Measurements from ENCODE around the gene TRIM66.

Gene TRIM66

DNA sequence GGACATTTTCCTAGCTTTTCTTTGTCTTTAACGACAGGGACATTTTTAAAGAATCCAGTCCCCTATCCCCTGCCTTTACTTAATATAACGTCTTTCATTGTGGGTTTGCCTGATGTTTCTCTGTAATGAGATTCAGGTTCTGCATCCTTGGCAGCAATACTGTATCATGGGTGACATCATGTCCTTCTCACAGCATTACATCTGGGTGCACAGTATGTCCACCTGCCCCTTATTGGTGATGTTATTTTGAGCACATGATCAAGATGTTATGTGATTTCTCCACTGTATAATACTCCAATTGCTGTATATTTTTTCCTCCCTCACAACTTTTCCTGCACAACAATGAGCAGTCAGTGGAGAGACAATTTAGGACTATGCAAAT, 78.8 kb downstream of the TRIM66 start:
- H3K4me1 ChIP-seq (ENCODE audit: insufficient read depth, low read length) = no peaks in the 10 kb centered on the region
- DNase-seq (no peak), ATAC-seq (ENCODE audit: insufficient read depth, low read depth) (no peak)
- H2AFZ ChIP-seq (ENCODE audit: low read depth, low read length) = no peak overlapping the region
- no peak overlapping the region for H3K4me2 ChIP-seq (ENCODE audit: insufficient read depth, low read length)
- no peaks in the 10 kb centered on the region for H4K20me1 ChIP-seq (ENCODE audit: insufficient read depth, low read length)
- TF ChIP-seq EZH2 (IDR thresholded peaks at IDR 0.05; ENCODE audit: borderline replicate concordance, low read depth, low read length, severe bottlenecking) = no peak
- TF ChIP-seq, protein P1, sequence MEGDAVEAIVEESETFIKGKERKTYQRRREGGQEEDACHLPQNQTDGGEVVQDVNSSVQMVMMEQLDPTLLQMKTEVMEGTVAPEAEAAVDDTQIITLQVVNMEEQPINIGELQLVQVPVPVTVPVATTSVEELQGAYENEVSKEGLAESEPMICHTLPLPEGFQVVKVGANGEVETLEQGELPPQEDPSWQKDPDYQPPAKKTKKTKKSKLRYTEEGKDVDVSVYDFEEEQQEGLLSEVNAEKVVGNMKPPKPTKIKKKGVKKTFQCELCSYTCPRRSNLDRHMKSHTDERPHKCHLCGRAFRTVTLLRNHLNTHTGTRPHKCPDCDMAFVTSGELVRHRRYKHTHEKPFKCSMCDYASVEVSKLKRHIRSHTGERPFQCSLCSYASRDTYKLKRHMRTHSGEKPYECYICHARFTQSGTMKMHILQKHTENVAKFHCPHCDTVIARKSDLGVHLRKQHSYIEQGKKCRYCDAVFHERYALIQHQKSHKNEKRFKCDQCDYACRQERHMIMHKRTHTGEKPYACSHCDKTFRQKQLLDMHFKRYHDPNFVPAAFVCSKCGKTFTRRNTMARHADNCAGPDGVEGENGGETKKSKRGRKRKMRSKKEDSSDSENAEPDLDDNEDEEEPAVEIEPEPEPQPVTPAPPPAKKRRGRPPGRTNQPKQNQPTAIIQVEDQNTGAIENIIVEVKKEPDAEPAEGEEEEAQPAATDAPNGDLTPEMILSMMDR (IDR thresholded peaks at IDR 0.05; ENCODE audit: borderline replicate concordance, extremely low read depth, low read length, poor library complexity, severe bottlenecking) = no peak
- H3K9me3 ChIP-seq (ENCODE audit: insufficient read depth, low read length, severe bottlenecking) = no peaks in the 10 kb centered on the region
- no peak overlapping the region for H3K27ac ChIP-seq (ENCODE audit: low read length)
- peaks cover 25% of the 10 kb centered on the region for H3K27me3 ChIP-seq (ENCODE audit: insufficient read depth, low read length, poor library complexity)
- no peaks in the 10 kb centered on the region for H3K36me3 ChIP-seq (ENCODE audit: insufficient read depth, low read length)
- no peak overlapping the region for H3K4me3 ChIP-seq (ENCODE audit: low read depth in 1 of 2, low read length in 2 of 2)
- no peak overlapping the region for H3K9ac ChIP-seq (ENCODE audit: low read depth, low read length)
- H3K79me2 ChIP-seq (ENCODE audit: insufficient read depth, low read length) = no peaks in the 10 kb centered on the region

DNA sequence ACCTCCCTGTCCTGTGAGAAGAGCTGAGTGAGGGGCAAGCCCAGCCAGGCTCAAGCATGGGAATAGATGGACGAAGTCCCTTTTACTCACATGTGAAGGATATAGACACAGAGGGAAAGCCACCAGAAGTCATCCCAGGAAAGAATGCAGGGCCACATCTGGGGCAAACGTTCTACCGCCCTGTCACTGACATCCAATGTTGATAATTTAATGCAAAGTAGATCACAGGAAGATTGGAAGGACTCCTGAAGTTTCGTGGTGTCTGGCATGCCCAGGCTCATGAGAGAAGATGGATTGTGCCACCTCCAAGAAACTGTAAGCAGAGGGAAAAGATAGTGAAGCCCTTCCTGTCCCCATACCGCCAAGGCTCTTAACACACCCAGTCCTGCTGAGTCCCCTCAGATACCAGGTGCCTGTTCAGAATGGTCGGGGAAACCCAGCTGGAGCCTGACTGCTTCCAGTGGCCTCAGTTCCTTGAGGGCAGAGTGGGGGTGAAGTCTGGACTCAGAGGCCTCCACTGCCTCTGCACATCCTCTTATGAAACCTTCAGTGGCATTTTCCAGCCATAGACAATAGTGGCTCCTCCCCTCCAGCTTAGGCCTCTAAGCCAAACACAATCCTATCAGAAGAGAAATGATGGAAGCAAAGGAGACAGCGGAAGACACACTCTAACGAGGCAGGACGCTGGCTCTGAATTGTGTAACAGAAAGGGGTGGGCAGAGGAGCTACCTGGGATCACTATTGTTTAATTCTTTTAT, 80.9 kb downstream of the TRIM66 start:
- DNase-seq (no peak), ATAC-seq (ENCODE audit: insufficient read depth, low read depth) (no peak)
- H3K4me1 ChIP-seq (ENCODE audit: insufficient read depth, low read length) = no peaks in the 10 kb centered on the region
- no peaks in the 10 kb centered on the region for H4K20me1 ChIP-seq (ENCODE audit: insufficient read depth, low read length)
- no peak overlapping the region for H3K4me3 ChIP-seq (ENCODE audit: low read depth in 1 of 2, low read length in 2 of 2)
- no peak overlapping the region for H3K27ac ChIP-seq (ENCODE audit: low read length)
- no peak overlapping the region for H3K9ac ChIP-seq (ENCODE audit: low read depth, low read length)
- H2AFZ ChIP-seq (ENCODE audit: low read depth, low read length) = no peak overlapping the region
- no peaks in the 10 kb centered on the region for H3K79me2 ChIP-seq (ENCODE audit: insufficient read depth, low read length)
- no peaks in the 10 kb centered on the region for H3K36me3 ChIP-seq (ENCODE audit: insufficient read depth, low read length)
- H3K27me3 ChIP-seq (ENCODE audit: insufficient read depth, low read length, poor library complexity) = peaks cover 23% of the 10 kb centered on the region
- H3K9me3 ChIP-seq (ENCODE audit: insufficient read depth, low read length, severe bottlenecking) = no peaks in the 10 kb centered on the region
- TF ChIP-seq, protein P1 (IDR thresholded peaks at IDR 0.05; ENCODE audit: borderline replicate concordance, extremely low read depth, low read length, poor library complexity, severe bottlenecking) = no peak
- no peak overlapping the region for H3K4me2 ChIP-seq (ENCODE audit: insufficient read depth, low read length)

DNA sequence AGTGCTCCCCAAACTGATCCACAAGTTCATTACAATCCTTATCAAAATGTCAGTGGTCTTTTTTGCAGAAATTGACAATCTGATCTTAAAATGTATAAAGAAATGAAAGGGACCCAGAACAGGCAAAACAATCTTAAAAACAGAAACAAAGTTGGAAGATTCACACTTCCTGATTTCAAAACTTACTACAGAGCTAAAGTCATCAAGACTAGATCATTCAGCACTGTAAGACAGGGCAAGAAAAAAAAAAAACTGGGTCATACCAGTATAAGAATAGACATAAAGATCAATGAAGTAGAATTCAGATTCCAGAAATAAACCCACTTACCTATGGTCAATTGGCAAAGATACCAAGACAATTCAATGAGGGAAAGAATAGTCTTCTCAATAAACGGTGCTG, 84.0 kb downstream of the TRIM66 start:
- no peak for ATAC-seq (ENCODE audit: insufficient read depth, low read depth)
- Histone ChIP-seq H3K36me3 (ENCODE audit: insufficient read depth, low read length) (no peaks in the 10 kb centered on the region), H2AFZ (ENCODE audit: low read depth, low read length) (no peak overlapping the region), H3K4me2 (ENCODE audit: insufficient read depth, low read length) (no peak overlapping the region), H3K4me3 (ENCODE audit: low read depth in 1 of 2, low read length in 2 of 2) (no peak overlapping the region), H3K9ac (ENCODE audit: low read depth, low read length) (no peak overlapping the region), H3K9me3 (ENCODE audit: insufficient read depth, low read length, severe bottlenecking) (no peaks in the 10 kb centered on the region), H3K27me3 (ENCODE audit: insufficient read depth, low read length, poor library complexity) (peaks cover 24% of the 10 kb centered on the region), H3K4me1 (ENCODE audit: insufficient read depth, low read length) (no peaks in the 10 kb centered on the region), H3K79me2 (ENCODE audit: insufficient read depth, low read length) (no peaks in the 10 kb centered on the region), H3K27ac (ENCODE audit: low read length) (no peak overlapping the region), H4K20me1 (ENCODE audit: insufficient read depth, low read length) (no peaks in the 10 kb centered on the region)
- TF ChIP-seq, protein P1 (IDR thresholded peaks at IDR 0.05; ENCODE audit: borderline replicate concordance, extremely low read depth, low read length, poor library complexity, severe bottlenecking) = no peak
- TF ChIP-seq EZH2 (IDR thresholded peaks at IDR 0.05; ENCODE audit: borderline replicate concordance, low read depth, low read length, severe bottlenecking) = no peak
- no peak for DNase-seq
